Measurements from ENCODE around the gene TRIM45.

TRIM45 gene

GRCh38 chr1:117098287-117098890 lies 23.2 kb downstream of the TRIM45 start:
- DNase-seq (ENCODE audit: low spot score) = no peak

GRCh38 chr1:117097443-117097842 lies 24.1 kb downstream of the TRIM45 start:
- DNase-seq (ENCODE audit: low spot score) = no peak

DNA sequence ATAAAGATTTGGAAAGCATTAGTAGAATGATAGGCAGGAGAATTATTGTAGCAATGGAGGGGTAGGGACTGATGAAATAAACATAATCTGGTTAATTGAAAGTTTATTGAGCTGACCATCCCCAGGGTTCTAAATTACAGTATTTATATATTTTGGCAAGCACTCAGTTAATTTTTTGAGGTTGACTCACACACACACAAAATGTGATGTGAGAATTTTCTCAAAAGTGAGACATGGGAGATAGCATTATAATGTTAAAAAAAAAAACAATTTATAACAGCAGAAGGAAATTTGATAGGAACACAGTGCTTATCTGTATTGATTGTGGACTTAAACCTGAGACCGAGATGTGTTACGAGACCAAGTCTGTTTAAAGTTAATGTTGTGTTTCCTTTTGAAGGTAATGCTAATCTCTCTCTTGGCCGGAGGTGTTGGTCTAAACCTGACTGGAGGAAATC lies 24.6 kb downstream of the TRIM45 start:
- no peak for DNase-seq (ENCODE audit: low spot score)

GRCh38 chr1:117094841-117095604 lies 26.5 kb downstream of the TRIM45 start:
- DNase-seq (ENCODE audit: low spot score) = peak; percentile 51

DNA sequence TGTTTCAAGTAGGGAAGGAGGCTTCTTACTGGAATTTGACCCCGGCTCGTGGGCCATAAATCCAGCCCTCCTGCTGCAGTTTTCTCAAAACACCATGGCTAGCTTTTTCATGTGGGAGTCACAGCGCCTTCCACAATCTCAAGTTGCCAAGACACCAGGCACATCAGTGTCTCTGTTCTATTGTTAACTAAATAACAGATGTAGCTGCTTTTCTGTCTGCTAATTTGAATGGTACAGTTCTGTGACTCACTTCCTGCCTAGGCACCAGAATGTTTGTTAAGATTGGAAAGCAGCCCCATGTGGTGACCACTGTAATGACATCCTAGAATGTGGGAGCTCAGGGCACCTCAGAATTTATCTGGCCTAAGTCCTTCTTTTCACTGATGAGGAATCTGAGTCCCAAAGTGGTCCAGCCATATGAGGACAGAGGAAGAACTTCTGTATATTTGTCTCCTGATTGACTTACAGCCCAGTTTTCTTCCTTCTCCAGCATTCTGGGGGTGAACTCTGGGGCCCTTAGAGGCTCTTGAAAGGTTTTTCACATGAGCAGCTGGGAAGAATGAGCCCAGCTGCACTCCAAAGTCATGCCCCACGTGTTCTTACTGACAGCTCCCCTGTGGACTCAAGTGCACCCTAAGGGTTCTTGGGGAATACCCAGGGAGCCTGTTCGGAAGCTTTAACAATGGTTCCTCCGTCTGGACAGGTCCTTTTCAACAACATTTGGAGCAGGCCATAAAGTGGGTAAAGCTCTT lies 27.5 kb downstream of the TRIM45 start:
- peak; percentile 60 for DNase-seq (ENCODE audit: low spot score)

DNA sequence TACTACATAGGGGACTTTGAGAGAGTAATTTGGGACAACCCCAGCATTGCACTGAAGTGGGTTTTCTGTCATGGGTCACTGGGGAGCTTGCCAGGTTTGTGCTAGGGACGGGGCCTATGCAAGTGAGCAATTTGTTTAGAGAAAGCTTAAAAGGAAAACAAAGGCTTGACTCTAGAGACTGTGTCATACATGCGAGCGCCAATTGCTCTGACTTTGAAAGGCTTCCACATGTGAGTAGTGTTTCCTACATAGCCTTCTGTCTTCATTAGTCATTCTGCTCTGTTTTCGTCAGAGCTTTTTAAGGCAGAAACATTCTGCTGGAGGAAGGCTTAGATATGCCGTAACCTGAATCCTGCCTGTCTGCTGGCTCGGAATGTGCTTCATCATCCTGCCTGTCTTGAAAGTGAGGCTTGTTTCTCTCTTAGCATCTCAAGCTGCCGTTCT lies 28.4 kb downstream of the TRIM45 start:
- peak; percentile 87 for DNase-seq (ENCODE audit: low spot score)

GRCh38 chr1:117092594-117092993 lies 29.0 kb downstream of the TRIM45 start:
- no peak for DNase-seq (ENCODE audit: low spot score)

DNA sequence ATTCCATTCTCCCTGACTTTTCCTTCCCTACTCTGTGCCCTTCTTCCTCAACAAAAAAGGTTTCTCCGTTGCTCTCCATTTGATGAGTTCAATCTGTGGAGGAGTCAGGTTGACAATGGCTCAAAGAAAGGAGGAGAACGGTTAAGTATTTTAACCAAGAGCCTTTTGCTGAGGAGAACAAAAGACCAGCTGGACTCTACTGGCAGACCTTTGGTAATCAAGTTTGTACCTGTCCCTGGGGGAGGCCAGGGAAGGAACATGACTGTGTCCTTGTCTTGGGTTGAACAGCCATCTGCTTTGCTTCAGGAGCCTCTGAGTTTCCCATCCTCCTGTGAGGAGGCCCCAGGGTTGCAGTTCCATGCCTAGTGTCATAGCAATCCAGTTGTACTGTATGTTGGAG lies 31.6 kb downstream of the TRIM45 start:
- DNase-seq (ENCODE audit: low spot score) = no peak

GRCh38 chr1:117087686-117088085 lies 33.9 kb downstream of the TRIM45 start:
- no peak for DNase-seq (ENCODE audit: low spot score)

DNA sequence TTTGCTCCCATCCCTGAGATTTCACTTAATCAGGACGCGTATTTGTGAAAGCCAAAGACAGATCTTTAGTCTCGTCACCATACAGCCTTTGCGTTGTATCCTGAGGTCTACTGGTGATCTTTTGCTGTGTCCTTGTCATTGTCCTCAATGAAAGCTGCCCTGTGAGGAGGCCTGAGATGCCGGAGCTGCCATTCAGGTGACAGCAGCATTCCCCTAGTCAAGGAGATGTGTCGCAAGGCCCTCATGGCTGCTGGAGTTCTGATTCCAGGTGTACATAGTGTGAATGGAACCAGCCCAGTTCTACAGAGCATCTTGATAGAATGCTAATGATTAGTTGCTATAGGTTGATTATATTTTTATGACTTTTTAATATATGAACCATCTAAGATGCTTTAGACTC lies 37.3 kb downstream of the TRIM45 start:
- DNase-seq (ENCODE audit: low spot score) = no peak

GRCh38 chr1:117079737-117080136 lies 41.8 kb downstream of the TRIM45 start:
- DNase-seq (ENCODE audit: low spot score) = no peak

DNA sequence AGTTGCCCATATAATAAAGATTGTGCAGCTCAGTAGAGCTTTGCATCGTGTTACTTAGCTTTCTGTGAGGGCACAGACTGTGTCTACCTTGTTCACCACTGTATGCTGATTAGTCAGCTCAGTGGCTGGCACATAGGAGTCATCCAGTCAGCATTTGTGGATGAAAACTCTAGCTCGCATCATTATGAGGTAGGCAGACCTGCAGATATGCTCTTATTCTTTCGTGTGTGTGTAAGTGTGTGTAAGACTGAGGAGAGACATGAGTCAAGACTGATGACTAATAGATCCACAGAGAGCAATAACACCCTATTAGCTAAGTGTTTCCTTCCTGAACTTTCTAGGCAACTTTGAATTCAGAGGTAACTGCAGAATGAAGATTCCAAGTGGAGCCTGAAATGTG lies 44.3 kb downstream of the TRIM45 start:
- DNase-seq (ENCODE audit: low spot score) = peak; percentile 62

DNA sequence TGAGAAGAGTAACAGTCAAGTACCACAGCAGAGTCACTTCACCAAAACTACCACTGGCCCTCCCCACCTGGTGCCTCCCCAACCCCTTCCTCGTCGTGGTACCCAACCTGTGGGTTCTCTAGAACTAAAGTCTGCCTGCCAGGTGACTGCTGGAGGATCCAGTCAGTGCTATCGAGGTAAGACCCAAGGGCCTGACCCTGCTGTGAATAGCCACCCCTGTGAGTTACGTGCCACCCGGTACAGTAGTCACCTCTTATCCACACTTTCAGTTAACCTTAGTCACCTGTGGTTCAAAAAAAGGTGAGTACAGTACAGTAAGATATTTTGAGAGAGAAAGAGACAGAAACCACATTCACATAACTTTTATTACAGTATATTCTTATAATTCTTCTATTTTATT lies 44.9 kb downstream of the TRIM45 start:
- DNase-seq (ENCODE audit: low spot score) = no peak

GRCh38 chr1:117070124-117070523 lies 51.4 kb downstream of the TRIM45 start:
- no peak for DNase-seq (ENCODE audit: low spot score)

GRCh38 chr1:117069220-117069844 lies 52.2 kb downstream of the TRIM45 start:
- no peak for DNase-seq (ENCODE audit: low spot score)

DNA sequence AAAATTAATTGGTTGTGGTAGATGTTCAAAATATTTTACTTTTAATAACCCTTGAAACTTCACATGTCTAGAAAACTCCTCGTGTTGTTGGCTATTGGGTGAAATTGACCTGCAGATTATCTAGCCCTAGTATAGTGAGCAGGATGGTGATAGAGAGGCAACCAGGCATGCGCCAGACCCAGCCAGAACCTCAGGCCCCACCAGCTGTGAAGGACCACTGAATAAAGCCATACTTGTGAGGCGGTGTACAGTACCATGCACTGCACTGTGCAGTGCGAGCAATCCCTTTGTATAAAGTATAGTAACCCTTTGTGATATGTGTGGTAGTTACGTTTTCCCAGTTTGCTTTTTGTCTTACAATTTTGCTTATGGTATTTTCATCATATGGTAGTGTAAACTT lies 53.0 kb downstream of the TRIM45 start:
- DNase-seq (ENCODE audit: low spot score) = no peak

DNA sequence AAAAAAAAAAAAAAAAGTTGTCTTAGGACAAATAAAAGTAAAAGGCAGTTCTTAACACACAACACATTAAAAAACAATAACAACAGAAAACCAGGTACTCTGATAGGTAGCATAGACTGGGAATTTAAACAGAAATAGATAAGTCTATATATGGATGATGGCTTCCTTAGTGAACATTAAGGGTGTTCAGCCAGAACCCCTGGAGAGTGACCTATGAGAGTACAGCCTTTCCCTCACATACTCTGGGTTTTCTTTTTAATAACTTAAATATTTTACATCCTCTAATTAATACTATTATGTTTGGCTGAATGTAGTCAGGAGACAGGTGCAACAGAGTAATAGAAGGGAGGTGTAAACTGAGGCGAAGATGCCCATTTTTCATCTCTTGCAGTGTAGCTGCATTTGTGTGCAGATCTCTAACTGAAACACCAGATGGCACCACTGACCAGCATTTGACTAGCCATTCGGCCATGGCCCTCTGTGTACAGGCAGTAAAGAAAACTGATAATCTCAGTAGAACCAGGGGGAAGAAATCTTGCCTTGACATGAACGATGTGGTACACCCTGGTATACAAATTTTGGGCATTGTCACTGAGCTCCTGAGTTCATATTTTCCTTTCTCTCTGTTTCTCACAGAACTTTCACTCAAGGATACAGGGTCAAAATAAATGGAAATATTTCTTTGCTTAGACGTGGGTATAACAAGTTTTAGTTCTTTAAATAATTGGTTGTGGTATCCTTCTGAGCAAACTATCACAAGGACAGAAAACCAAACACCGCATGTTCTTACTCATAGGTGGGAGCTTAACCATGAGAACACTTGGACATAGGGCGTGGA lies 53.8 kb downstream of the TRIM45 start:
- DNase-seq (ENCODE audit: low spot score) = peak; percentile 79

DNA sequence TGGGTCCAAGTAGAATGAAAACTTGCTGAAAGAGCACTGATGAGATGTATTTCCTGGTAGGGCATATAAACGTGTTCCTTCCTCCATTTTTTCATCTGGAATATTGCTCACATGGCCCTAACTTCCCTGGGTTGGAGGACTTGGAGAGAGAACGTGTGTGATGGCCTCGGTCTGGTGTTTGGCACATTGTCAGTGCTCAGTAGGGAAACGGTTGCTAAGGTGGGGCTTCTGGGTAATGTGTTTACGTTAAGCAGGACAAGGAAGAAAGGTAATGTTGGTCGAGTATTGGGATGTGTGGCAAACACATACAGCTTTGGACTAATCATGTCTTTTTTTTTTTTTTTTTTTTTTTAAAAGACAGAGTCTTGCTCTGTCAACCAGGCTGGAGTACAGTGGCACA lies 55.2 kb downstream of the TRIM45 start:
- no peak for DNase-seq (ENCODE audit: low spot score)

DNA sequence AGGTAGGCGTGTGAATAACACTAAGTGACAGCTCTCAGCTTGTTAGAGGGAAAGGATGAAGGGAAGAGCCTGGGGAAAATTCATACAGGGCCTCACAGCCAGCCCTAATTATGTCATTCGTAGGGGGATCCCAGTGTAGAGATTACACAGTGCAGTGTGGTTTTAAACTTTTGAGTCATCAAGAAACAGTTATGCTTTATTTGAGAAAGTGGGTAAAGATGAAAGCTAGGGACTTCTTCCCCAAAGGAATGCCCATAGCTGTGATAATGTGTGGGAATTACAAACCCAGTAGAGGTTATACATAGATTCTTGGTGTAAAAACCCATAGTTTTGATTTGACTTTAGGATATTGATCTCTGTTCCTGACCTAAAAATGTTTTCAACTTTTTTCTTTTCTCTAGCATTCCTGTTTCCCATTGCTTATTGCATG lies 59.5 kb downstream of the TRIM45 start:
- DNase-seq (ENCODE audit: low spot score) = peak; percentile 42
